Neuronal stem cell (in vitro differentiated cells): Measurements from ENCODE around the gene RALGAPA1.

Experiments
- DNase-seq: peaks from one replicate; pipeline ENCODE4 v3.0.0-alpha.2; 2013; ENCODE audit warnings: low spot score
- H2AFZ ChIP-seq: one replicate; pipeline ENCODE4 v1.6.1; 2013; ENCODE audit warnings: mild to moderate bottlenecking, low read length, inconsistent platforms
- H2AK5ac ChIP-seq: 2 replicates; pipeline ENCODE4 v1.6.1; 2013; ENCODE audit warnings: low read depth, mild to moderate bottlenecking, inconsistent platforms, low read length, moderate library complexity, mixed read lengths
- H2BK120ac ChIP-seq: 2 replicates; pipeline ENCODE4 v1.6.1; 2013; ENCODE audit warnings: low read depth, mild to moderate bottlenecking, inconsistent platforms, low read length, moderate library complexity, mixed read lengths
- H2BK12ac ChIP-seq: one replicate; pipeline ENCODE4 v1.6.1; 2013; ENCODE audit warnings: low read length, inconsistent platforms
- H2BK15ac ChIP-seq: 2 replicates; pipeline ENCODE4 v1.6.1; 2013; ENCODE audit warnings: mild to moderate bottlenecking, low read length, inconsistent platforms, mixed read lengths
- H2BK5ac ChIP-seq: one replicate; pipeline ENCODE4 v1.6.1; 2013; ENCODE audit warnings: inconsistent platforms, mild to moderate bottlenecking, low read length, moderate library complexity
- H3K14ac ChIP-seq: one replicate; pipeline ENCODE4 v1.6.1; 2013; ENCODE audit warnings: low read length, inconsistent platforms
- H3K18ac ChIP-seq: 2 replicates; pipeline ENCODE4 v1.6.1; 2013; ENCODE audit warnings: low read length, inconsistent platforms
- H3K23ac ChIP-seq: 2 replicates; pipeline ENCODE4 v1.6.1; 2013; ENCODE audit warnings: low read depth, mild to moderate bottlenecking, mixed read lengths, low read length, inconsistent platforms; ENCODE audit not compliant: poor library complexity
- H3K27ac ChIP-seq: replicated peaks from 3 replicates; pipeline ENCODE4 v1.5.1; 2013; ENCODE audit warnings: low read length, inconsistent platforms
- H3K27me3 ChIP-seq, 3 experiments: 2 replicates each; pipeline ENCODE4 v1.6.1; 2013; ENCODE audit warnings: low read length in 3 of 3, mild to moderate bottlenecking in 2 of 3, inconsistent platforms in 1 of 3, low read depth in 1 of 3, mixed read lengths in 1 of 3, moderate library complexity in 1 of 3; ENCODE audit not compliant: control insufficient read depth in 3 of 3, insufficient read depth in 3 of 3
- H3K36me3 ChIP-seq, 2 donors: replicated peaks in 1 of 2; 2 replicates each; pipeline ENCODE4 v1.6.1; 2013; ENCODE audit warnings: low read length in 2 of 2; ENCODE audit not compliant: control insufficient read depth in 2 of 2, insufficient read depth in 2 of 2
- H3K4ac ChIP-seq: 2 replicates; pipeline ENCODE4 v1.6.1; 2013; ENCODE audit warnings: inconsistent platforms, mild to moderate bottlenecking, low read length, moderate library complexity
- H3K4me1 ChIP-seq, 2 donors: 1 replicate in 1 of 2; 2 replicates in 1 of 2; pipeline ENCODE4 v1.6.1; 2013; ENCODE audit warnings: low read length in 2 of 2, low read depth in 1 of 2; ENCODE audit not compliant: control insufficient read depth in 2 of 2, insufficient read depth in 1 of 2
- H3K4me2 ChIP-seq: one replicate; pipeline ENCODE4 v1.6.1; 2013; ENCODE audit warnings: mild to moderate bottlenecking, low read length, inconsistent platforms; ENCODE audit not compliant: insufficient read depth, poor library complexity, severe bottlenecking
- H3K4me3 ChIP-seq, 2 donors: 2 replicates each; pipeline ENCODE4 v1.5.1; 2013; ENCODE audit warnings: low read length in 2 of 2, mild to moderate bottlenecking in 2 of 2, inconsistent platforms in 1 of 2, moderate library complexity in 1 of 2
- H3K79me1 ChIP-seq: one replicate; pipeline ENCODE4 v1.6.1; 2013; ENCODE audit warnings: low read depth, mild to moderate bottlenecking, inconsistent platforms, low read length, moderate library complexity
- H3K9ac ChIP-seq: one replicate; pipeline ENCODE4 v1.6.1; 2013; ENCODE audit warnings: mild to moderate bottlenecking, low read depth, low read length, inconsistent platforms; ENCODE audit not compliant: poor library complexity
- H3K9me3 ChIP-seq, 2 donors: replicated peaks in 1 of 2; 2 replicates each; pipeline versions ENCODE3 to v1.6.1; 2013; ENCODE audit warnings: low read length in 2 of 2, mild to moderate bottlenecking in 2 of 2, inconsistent platforms in 1 of 2, low read depth in 1 of 2, mixed read lengths in 1 of 2, moderate library complexity in 1 of 2; ENCODE audit not compliant: control insufficient read depth in 2 of 2, insufficient read depth in 1 of 2
- H4K8ac ChIP-seq: one replicate; pipeline ENCODE4 v1.6.1; 2013; ENCODE audit warnings: low read depth, mild to moderate bottlenecking, inconsistent platforms, low read length, moderate library complexity
- H4K91ac ChIP-seq: one replicate; pipeline ENCODE4 v1.6.1; 2013; ENCODE audit warnings: low read length, low read depth, mild to moderate bottlenecking, inconsistent platforms; ENCODE audit not compliant: poor library complexity
- WGBS, 2 donors: extraction: QIAGEN DNeasy Blood & Tissue Kit; methylation state at CpG; one replicate each; pipeline ENCODE4 v1.1.7; 2013; ENCODE audit warnings: missing lambda C conversion rate in 2 of 2, mixed read lengths in 1 of 2; ENCODE audit not compliant: insufficient read length in 2 of 2, insufficient replicate concordance in 1 of 2; ENCODE audit errors: extremely low coverage in 2 of 2; 5-methylcytosine and 5-hydroxymethylcytosine counted together

Gene RALGAPA1

GRCh38 chr14:35678403-35679028, 130.6 kb downstream of the RALGAPA1 start:
- Histone ChIP-seq H2BK12ac (no peak overlapping the region), H2AK5ac (no peak overlapping the region), H3K4me3 (no peak overlapping the region), H3K79me1 (no peaks in the 10 kb centered on the region), H4K8ac (no peak overlapping the region), H3K23ac (no peak overlapping the region), H3K27ac (no peak overlapping the region), H2BK5ac (no peak overlapping the region), H3K27me3 (no peaks in the 10 kb centered on the region), H3K36me3 (peaks cover 0 to 53% of the 10 kb centered on the region in 2 donors), H2BK120ac (no peak overlapping the region), H3K9me3 (no peaks in the 10 kb centered on the region), H3K4me1 (no peaks in the 10 kb centered on the region), H4K91ac (no peak overlapping the region), H3K14ac (no peak overlapping the region), H3K4me2 (no peak overlapping the region), H3K18ac (no peak overlapping the region), H2AFZ (no peak overlapping the region), H3K4ac (no peak overlapping the region), H3K9ac (no peak overlapping the region), H2BK15ac (no peak overlapping the region)
- no CpG with 5 or more reads among the region's 1 CpG for WGBS, 2 donors
- DNase-seq, result no peak

GRCh38 chr14:35669782-35670181, 139.3 kb downstream of the RALGAPA1 start:
- H3K4me1 ChIP-seq, result no peaks in the 10 kb centered on the region
- no peak overlapping the region for H4K8ac ChIP-seq
- no peaks in the 10 kb centered on the region for H3K9me3 ChIP-seq
- WGBS, 2 donors, result no CpG with 5 or more reads among the region's 3 CpGs
- H3K4me3 ChIP-seq, result no peak overlapping the region
- no peak overlapping the region for H2AK5ac ChIP-seq
- no peak overlapping the region for H3K23ac ChIP-seq
- H2AFZ ChIP-seq, result no peak overlapping the region
- no peak overlapping the region for H3K14ac ChIP-seq
- no peak overlapping the region for H3K4me2 ChIP-seq
- H4K91ac ChIP-seq, result no peak overlapping the region
- H2BK120ac ChIP-seq, result no peak overlapping the region
- no peak for DNase-seq
- no peak overlapping the region for H3K27ac ChIP-seq
- no peak overlapping the region for H2BK5ac ChIP-seq
- H3K18ac ChIP-seq, result no peak overlapping the region
- H3K9ac ChIP-seq, result no peak overlapping the region
- H2BK15ac ChIP-seq, result no peak overlapping the region
- H3K4ac ChIP-seq, result no peak overlapping the region
- no peaks in the 10 kb centered on the region for H3K79me1 ChIP-seq
- H3K36me3 ChIP-seq, result peaks cover 0 to 48% of the 10 kb centered on the region in 2 donors
- no peak overlapping the region for H2BK12ac ChIP-seq
- no peaks in the 10 kb centered on the region for H3K27me3 ChIP-seq

GRCh38 chr14:35666429-35667043, 142.6 kb downstream of the RALGAPA1 start:
- Histone ChIP-seq H3K4ac (no peak overlapping the region), H4K8ac (no peak overlapping the region), H3K9ac (no peak overlapping the region), H2BK5ac (no peak overlapping the region), H3K27me3 (no peaks in the 10 kb centered on the region), H2AK5ac (no peak overlapping the region), H2AFZ (no peak overlapping the region), H3K14ac (no peak overlapping the region), H3K23ac (no peak overlapping the region), H3K4me1 (no peaks in the 10 kb centered on the region), H2BK12ac (no peak overlapping the region), H3K36me3 (peaks cover 0 to 33% of the 10 kb centered on the region in 2 donors), H3K4me3 (no peak overlapping the region), H3K27ac (no peak overlapping the region), H4K91ac (no peak overlapping the region), H2BK15ac (no peak overlapping the region), H2BK120ac (no peak overlapping the region), H3K4me2 (no peak overlapping the region), H3K9me3 (no peaks in the 10 kb centered on the region), H3K79me1 (no peaks in the 10 kb centered on the region), H3K18ac (no peak overlapping the region)
- no peak for DNase-seq

GRCh38 chr14:35661875-35662274, 147.2 kb downstream of the RALGAPA1 start:
- no peaks in the 10 kb centered on the region for H3K4me1 ChIP-seq

More at GRCh38 chr14:35661875-35662274, 147.2 kb downstream of the RALGAPA1 start:
- H2BK5ac ChIP-seq, result no peak overlapping the region
- no peak overlapping the region for H3K27ac ChIP-seq
- H2BK15ac ChIP-seq, result no peak overlapping the region
- WGBS, 2 donors, result no CpG with 5 or more reads among the region's 3 CpGs
- no peaks in the 10 kb centered on the region for H3K9me3 ChIP-seq
- H3K4me2 ChIP-seq, result no peak overlapping the region
- no peaks in the 10 kb centered on the region for H3K79me1 ChIP-seq
- no peak overlapping the region for H4K91ac ChIP-seq
- H3K4me3 ChIP-seq, result no peak overlapping the region
- H3K27me3 ChIP-seq, result no peaks in the 10 kb centered on the region
- H3K18ac ChIP-seq, result no peak overlapping the region
- H3K23ac ChIP-seq, result no peak overlapping the region
- H3K9ac ChIP-seq, result no peak overlapping the region
- no peak overlapping the region for H2BK12ac ChIP-seq
- no peak overlapping the region for H3K4ac ChIP-seq
- H2AFZ ChIP-seq, result no peak overlapping the region
- H3K36me3 ChIP-seq, result peaks cover 0 to 22% of the 10 kb centered on the region in 2 donors
- no peak overlapping the region for H4K8ac ChIP-seq
- H2AK5ac ChIP-seq, result no peak overlapping the region
- H3K14ac ChIP-seq, result no peak overlapping the region
- DNase-seq, result no peak
- H2BK120ac ChIP-seq, result no peak overlapping the region
